H1 (cell line): Measurements from ENCODE around the gene NAV2. TPM values are rescaled to one million over a fixed set of nuclear protein-coding genes. Genes with fewer than 3 reads are reported as not detected.

ENCODE experiments used
- CTCF ChIA-PET: fragments of 300-600 bp; sonication (Branson Sonifier 250); formaldehyde crosslinking; loops from one replicate; lab custom pipeline; 2021; ENCODE audit not compliant: partially characterized antibody; lab: Charles Lee
- POLR2A ChIA-PET: fragments of 300-600 bp; sonication (Branson Sonifier 250); formaldehyde crosslinking; loops from one replicate; lab custom pipeline; 2021; ENCODE audit warnings: inconsistent platforms; ENCODE audit not compliant: partially characterized antibody; lab: Charles Lee
- DNase-seq, 2 experiments: peaks; one replicate each; pipeline versions ENCODE4 v3.0.0 to v3.0.0-alpha.2; 2010 to 2022; ENCODE audit warnings: low spot score in 2 of 2, low read depth in 1 of 2, mixed read lengths in 1 of 2
- FAIRE-seq: peaks from 2 replicates; lab custom pipeline; 2011; peaks lifted over from hg19 to GRCh38; lab: Jason Lieb, UNC
- H2AFZ ChIP-seq: 2 replicates; pipeline ENCODE4 v1.8.1; 2012; ENCODE audit warnings: low read length, inconsistent platforms
- H2AK5ac ChIP-seq: 2 replicates; pipeline ENCODE4 v1.6.1; 2013; ENCODE audit warnings: low read depth, low read length
- H2BK120ac ChIP-seq: replicated peaks from 2 replicates; pipeline ENCODE3; 2013; ENCODE audit warnings: low read depth, low read length, inconsistent platforms
- H2BK12ac ChIP-seq: 2 replicates; pipeline ENCODE4 v1.6.1; 2013; ENCODE audit warnings: low read depth, low read length
- H2BK15ac ChIP-seq: 2 replicates; pipeline ENCODE4 v1.6.1; 2013; ENCODE audit warnings: low read length
- H2BK20ac ChIP-seq: 2 replicates; pipeline ENCODE4 v1.6.1; 2013; ENCODE audit warnings: low read length
- H2BK5ac ChIP-seq: 2 replicates; pipeline ENCODE4 v1.6.1; 2013; ENCODE audit warnings: low read depth, low read length
- H3K14ac ChIP-seq: 2 replicates; pipeline ENCODE4 v1.6.1; 2013; ENCODE audit warnings: inconsistent platforms; ENCODE audit not compliant: insufficient read length
- H3K18ac ChIP-seq: 2 replicates; pipeline ENCODE4 v1.6.1; 2013; ENCODE audit warnings: low read length; ENCODE audit errors: extremely low read depth
- H3K23ac ChIP-seq: 2 replicates; pipeline ENCODE4 v1.6.1; 2013; ENCODE audit warnings: inconsistent platforms; ENCODE audit not compliant: insufficient read length
- H3K23me2 ChIP-seq: 2 replicates; pipeline ENCODE4 v1.6.1; 2013; ENCODE audit warnings: low read depth, low read length
- H3K27ac ChIP-seq: 2 replicates; pipeline ENCODE4 v1.6.1; 2011; ENCODE audit warnings: low read depth, low read length, inconsistent platforms
- H3K27me3 ChIP-seq, 4 experiments: replicated peaks in 1 of 4; 1 replicate in 1 of 4; 2 replicates in 3 of 4; pipeline versions ENCODE4 v1.6.1 to v1.8.1; 2011 to 2013; ENCODE audit warnings: low read length in 3 of 4, mild to moderate bottlenecking in 3 of 4, inconsistent platforms in 2 of 4, mixed read lengths in 2 of 4, moderate library complexity in 1 of 4; ENCODE audit not compliant: control insufficient read depth in 3 of 4, insufficient read depth in 3 of 4; ENCODE audit errors: extremely low read depth in 1 of 4
- H3K36me3 ChIP-seq, 4 experiments: 2 replicates each; pipeline versions ENCODE4 v1.6.1 to v1.8.1; 2011 to 2013; ENCODE audit warnings: mild to moderate bottlenecking in 4 of 4, low read length in 3 of 4, moderate library complexity in 2 of 4, control low read depth in 1 of 4, inconsistent platforms in 1 of 4; ENCODE audit not compliant: insufficient read depth in 4 of 4, control insufficient read depth in 2 of 4
- H3K4ac ChIP-seq: replicated peaks from 2 replicates; pipeline ENCODE3; 2013; ENCODE audit warnings: low read length, low read depth, mixed read lengths, inconsistent platforms; ENCODE audit not compliant: insufficient read length
- H3K4me1 ChIP-seq, 4 experiments: replicated peaks in 1 of 4; 1 replicate in 1 of 4; 2 replicates in 3 of 4; pipeline versions ENCODE4 v1.6.1 to v1.8.1; 2011 to 2013; ENCODE audit warnings: low read length in 3 of 4, inconsistent platforms in 2 of 4, mixed read lengths in 1 of 4; ENCODE audit not compliant: insufficient read depth in 4 of 4, control insufficient read depth in 3 of 4
- H3K4me2 ChIP-seq, 2 experiments: 2 replicates each; pipeline versions ENCODE4 v1.6.1 to v1.8.1; 2011 to 2013; ENCODE audit warnings: low read depth in 2 of 2, low read length in 2 of 2, control low read depth in 1 of 2, inconsistent platforms in 1 of 2, mild to moderate bottlenecking in 1 of 2; ENCODE audit not compliant: insufficient read depth in 1 of 2
- H3K4me3 ChIP-seq, 4 experiments: fragments of 200-600, 300-600 bp in 1 of 4; sonication (generic), shearing (Covaris generic), sonication (Bioruptor Twin) in 1 of 4; 2 replicates each; pipeline versions ENCODE4 v1.5.1 to v1.8.1; 2011 to 2016; ENCODE audit warnings: low read length in 4 of 4, low read depth in 3 of 4, control low read depth in 2 of 4, inconsistent platforms in 2 of 4, mild to moderate bottlenecking in 2 of 4, mixed read lengths in 1 of 4, moderate library complexity in 1 of 4; ENCODE audit not compliant: insufficient read depth in 2 of 4; ENCODE audit errors: extremely low read depth in 1 of 4
- H3K56ac ChIP-seq: replicated peaks from 2 replicates; pipeline ENCODE3; 2013; ENCODE audit warnings: low read depth, mild to moderate bottlenecking, mixed read lengths, low read length, inconsistent platforms; ENCODE audit not compliant: insufficient read length
- H3K79me1 ChIP-seq: 2 replicates; pipeline ENCODE4 v1.6.1; 2013; ENCODE audit warnings: low read depth, low read length, control low read depth
- H3K79me2 ChIP-seq, 2 experiments: 2 replicates each; pipeline versions ENCODE4 v1.6.1 to v1.8.1; 2012 to 2013; ENCODE audit warnings: low read length in 2 of 2, mild to moderate bottlenecking in 2 of 2, inconsistent platforms in 1 of 2; ENCODE audit not compliant: insufficient read depth in 2 of 2, control insufficient read depth in 1 of 2
- H3K9ac ChIP-seq, 4 experiments: replicated peaks in 1 of 4; 1 replicate in 1 of 4; 2 replicates in 3 of 4; pipeline versions ENCODE4 v1.6.1 to v1.8.1; 2011 to 2013; ENCODE audit warnings: low read depth in 3 of 4, low read length in 3 of 4, control low read depth in 2 of 4, mild to moderate bottlenecking in 2 of 4, moderate library complexity in 2 of 4, inconsistent platforms in 1 of 4; ENCODE audit errors: extremely low read depth in 1 of 4
- H3K9me3 ChIP-seq, 2 experiments: 2 replicates each; pipeline versions ENCODE4 v1.6.1 to v1.8.1; 2012 to 2013; ENCODE audit warnings: mild to moderate bottlenecking in 2 of 2, moderate library complexity in 2 of 2, control low read depth in 1 of 2, inconsistent platforms in 1 of 2, low read depth in 1 of 2, low read length in 1 of 2, mixed read lengths in 1 of 2; ENCODE audit not compliant: insufficient read depth in 2 of 2
- H4K20me1 ChIP-seq, 2 experiments: replicated peaks in 1 of 2; 2 replicates each; pipeline versions ENCODE3 to v1.8.1; 2011 to 2013; ENCODE audit warnings: inconsistent platforms in 2 of 2, low read length in 2 of 2, mild to moderate bottlenecking in 1 of 2; ENCODE audit not compliant: insufficient read depth in 2 of 2, control insufficient read depth in 1 of 2
- H4K5ac ChIP-seq: 2 replicates; pipeline ENCODE4 v1.6.1; 2013; ENCODE audit warnings: low read length, low read depth, mixed read lengths, inconsistent platforms; ENCODE audit not compliant: insufficient read length
- H4K8ac ChIP-seq: 2 replicates; pipeline ENCODE4 v1.8.0; 2013; ENCODE audit warnings: mild to moderate bottlenecking, moderate library complexity, low read length, inconsistent platforms; ENCODE audit not compliant: insufficient read depth; ENCODE audit errors: extremely low read depth
- H4K91ac ChIP-seq: replicated peaks from 2 replicates; pipeline ENCODE3; 2013; ENCODE audit warnings: low read length, mixed read lengths, inconsistent platforms; ENCODE audit not compliant: insufficient read length
- BACH1 ChIP-seq: IDR thresholded peaks from 2 replicates; pipeline ENCODE4 v1.6.1; 2012; ENCODE audit warnings: low read length, improper control_type of control experiment
- BRCA1 ChIP-seq: IDR thresholded peaks from 2 replicates; pipeline ENCODE4 v1.6.1; 2012; ENCODE audit warnings: low read depth, low read length, improper control_type of control experiment
- CHD1 ChIP-seq: IDR thresholded peaks from 2 replicates; pipeline ENCODE4 v1.6.1; 2012; ENCODE audit warnings: low read depth, low read length, improper control_type of control experiment
- EP300 ChIP-seq, 2 experiments: IDR thresholded peaks; 1 replicate in 1 of 2; 2 replicates in 1 of 2; pipeline ENCODE4 v1.6.1; 2011 to 2012; ENCODE audit warnings: low read depth in 2 of 2, low read length in 2 of 2, mild to moderate bottlenecking in 2 of 2, borderline replicate concordance in 1 of 2, inconsistent platforms in 1 of 2, moderate library complexity in 1 of 2
- FOSL1 ChIP-seq: IDR thresholded peaks from 2 replicates; pipeline ENCODE4 v1.6.1; 2011; ENCODE audit warnings: mild to moderate bottlenecking, low read depth, low read length, moderate library complexity; ENCODE audit not compliant: insufficient read depth
- NANOG ChIP-seq: IDR thresholded peaks from 2 replicates; pipeline ENCODE4 v1.6.1; 2011; ENCODE audit warnings: low read length, low read depth, mild to moderate bottlenecking, inconsistent platforms; ENCODE audit not compliant: insufficient read depth, poor library complexity, severe bottlenecking
- POLR2A ChIP-seq, 2 experiments: IDR thresholded peaks; 1 replicate in 1 of 2; 2 replicates in 1 of 2; pipeline ENCODE4 v1.6.1; 2011; ENCODE audit warnings: low read depth in 2 of 2, low read length in 2 of 2, mild to moderate bottlenecking in 2 of 2; ENCODE audit errors: control extremely low read depth in 1 of 2
- RNF2 ChIP-seq: fragments of 200-900, 300-1000 bp; sonication (generic); IDR thresholded peaks from 2 replicates; pipeline ENCODE4 v1.7.1; 2016; ENCODE audit warnings: borderline replicate concordance, low read depth, mild to moderate bottlenecking, antibody characterized with exemption, low read length; ENCODE audit not compliant: poor library complexity, severe bottlenecking; ENCODE audit errors: missing control alignments
- SIX5 ChIP-seq: IDR thresholded peaks from 2 replicates; pipeline ENCODE4 v1.6.1; 2011; ENCODE audit warnings: mild to moderate bottlenecking, low read depth, low read length
- SP2 ChIP-seq: IDR thresholded peaks from 2 replicates; pipeline ENCODE4 v1.6.1; 2012; ENCODE audit warnings: mild to moderate bottlenecking, low read length, inconsistent platforms
- TBP ChIP-seq: IDR thresholded peaks from 2 replicates; pipeline ENCODE4 v1.6.1; 2011; ENCODE audit warnings: low read depth, low read length, improper control_type of control experiment
- WGBS, 2 experiments: shearing (Covaris generic) in 1 of 2; methylation state at CpG; one replicate each; pipeline versions ENCODE4 v1.1.6 to v1.1.7; 2013 to 2015; ENCODE audit warnings: low lambda C conversion rate in 2 of 2, mixed read lengths in 2 of 2, inconsistent platforms in 1 of 2, low coverage in 1 of 2, missing lambda C conversion rate in 1 of 2; ENCODE audit not compliant: insufficient replicate concordance in 2 of 2, insufficient coverage in 1 of 2, insufficient read length in 1 of 2; ENCODE audit errors: extremely low coverage in 1 of 2, missing lambda C conversion rate in 1 of 2; 5-methylcytosine and 5-hydroxymethylcytosine counted together
- polyA plus RNA-seq, 7 experiments: library from polyadenylated mRNA; depleted of rRNA in 3 of 7; stranded (reverse) in 5 of 7; unstranded in 2 of 7; fragments of >200 nt in 5 of 7; fragments of 200-250 nt in 2 of 7; gene quantifications; 1 replicate in 5 of 7; 2 replicates in 1 of 7; 4 replicates in 1 of 7; pipeline versions ENCODE4 v1.2.1 to v1.2.3, GENCODE V29; 2011 to 2013; ENCODE audit warnings: missing spikeins in 2 of 7, mixed read lengths in 2 of 7
- total RNA-seq: library from RNA; stranded (reverse); fragmentation: NEBNext Ultra II Directional; extraction: Animal tissue kit (Norgen Biotek cat#: 25700); gene quantifications from 2 replicates; pipeline ENCODE4 v1.2.1, GENCODE V29; 2021
- TF ChIP-seq, protein P1 (sequence below): IDR thresholded peaks from 2 replicates; pipeline ENCODE4 v1.6.1; 2012; ENCODE audit warnings: inconsistent platforms

NAV2 gene
- total and polyA plus RNA-seq, 2 of the 8 experiments (the other 6 are each of a cell fraction or from before 2014, with no cell fraction given): 35.6 to 73.6 TPM

- Histone ChIP-seq H2BK20ac (no peak overlapping the region), H3K9ac (no peak overlapping the region), H4K91ac (no peak overlapping the region), H3K4ac (no peak overlapping the region), H3K14ac (no peak overlapping the region), H3K18ac (no peak overlapping the region), H2BK5ac (no peak overlapping the region), H3K27ac (no peak overlapping the region), H4K5ac (no peak overlapping the region), H3K36me3 (peaks cover 22 to 82% (median 64%) of the 10 kb centered on the region in 4 experiments), H4K8ac (no peak overlapping the region), H3K56ac (no peak overlapping the region), H2AK5ac (no peak overlapping the region), H2BK120ac (no peak overlapping the region), H3K9me3 (no peaks in the 10 kb centered on the region), H3K23ac (no peak overlapping the region), H3K79me2 (no peaks in the 10 kb centered on the region), H2BK12ac (no peak overlapping the region), H2AFZ (no peak overlapping the region), H2BK15ac (no peak overlapping the region), H3K23me2 (no peaks in the 10 kb centered on the region), H3K4me3 (no peak overlapping the region), H3K4me1 (no peaks in the 10 kb centered on the region), H3K27me3 (no peaks in the 10 kb centered on the region), H3K79me1 (no peaks in the 10 kb centered on the region), H3K4me2 (no peak overlapping the region), H4K20me1 (peaks cover 0 to 3% of the 10 kb centered on the region in 2 experiments)
- DNase-seq (no peak), FAIRE-seq (no peak)
- CTCF ChIA-PET: interaction anchor here (1.5 to 1.8 kb wide), 2 partner anchors 31 to 48 kb away, joined by 3 to 4 read pairs; no protein-coding TSS in a partner anchor
- POLR2A ChIA-PET: no interaction called here
- 78% methylated on average over 9 of the region's 9 CpGs; no CpG with 5 or more reads in 1 of the 2 experiments for WGBS, 2 experiments
- TF ChIP-seq BRCA1 (no peak), EP300 (IDR thresholded peaks at IDR 0.05; ENCODE audit: borderline replicate concordance in 1 of 2, low read depth in 2 of 2, low read length in 2 of 2) (no peak), CHD1 (no peak), POLR2A (IDR thresholded peaks at IDR 0.05; ENCODE audit: control extremely low read depth in 1 of 2, low read depth in 2 of 2, low read length in 2 of 2) (no peak), TBP (no peak), RNF2 (no peak), BACH1 (no peak), FOSL1 (no peak), SIX5 (no peak), SP2 (no peak), NANOG (no peak)
- TF ChIP-seq, protein P1, sequence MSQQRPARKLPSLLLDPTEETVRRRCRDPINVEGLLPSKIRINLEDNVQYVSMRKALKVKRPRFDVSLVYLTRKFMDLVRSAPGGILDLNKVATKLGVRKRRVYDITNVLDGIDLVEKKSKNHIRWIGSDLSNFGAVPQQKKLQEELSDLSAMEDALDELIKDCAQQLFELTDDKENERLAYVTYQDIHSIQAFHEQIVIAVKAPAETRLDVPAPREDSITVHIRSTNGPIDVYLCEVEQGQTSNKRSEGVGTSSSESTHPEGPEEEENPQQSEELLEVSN: no peak
Measured at GRCh38 chr11:20080032-20080685, 367.5 kb downstream of the NAV2 start.
